Tibial artery (tissue), 4 donors: ENCODE measurements around the gene KIF26B.

ENCODE experiments used
- DNase-seq, 2 donors: peaks; one replicate each; pipeline ENCODE4 v3.0.0-alpha.2; 2019
- H3K27ac ChIP-seq, 2 donors: fragments of 200-600 bp; sonication (generic) in 1 of 2; 1 replicate in 1 of 2; 2 replicates in 1 of 2; pipeline ENCODE4 v1.5.1; 2018 to 2019; ENCODE audit warnings: mild to moderate bottlenecking in 1 of 2
- H3K27me3 ChIP-seq, 2 donors: fragments of 200-600 bp; sonication (generic) in 1 of 2; one replicate each; pipeline versions ENCODE4 v1.5.1 to v1.6.0; 2016 to 2019
- H3K36me3 ChIP-seq, 3 donors: fragments of 200-600 bp; sonication (generic) in 2 of 3; one replicate each; pipeline ENCODE4 v1.5.1; 2016 to 2019; ENCODE audit warnings: mild to moderate bottlenecking in 2 of 3
- H3K4me1 ChIP-seq, 4 donors: fragments of 200-600 bp; sonication (generic) in 2 of 4; 1 replicate in 3 of 4; 2 replicates in 1 of 4; pipeline ENCODE4 v1.5.1; 2016 to 2019
- H3K4me3 ChIP-seq, 2 donors: fragments of 200-600 bp; sonication (generic) in 1 of 2; 1 replicate in 1 of 2; 2 replicates in 1 of 2; pipeline ENCODE4 v1.5.1; 2018 to 2019; ENCODE audit warnings: mild to moderate bottlenecking in 2 of 2
- H3K9me3 ChIP-seq, 3 donors: fragments of 200-600 bp; sonication (generic) in 1 of 3; one replicate each; pipeline ENCODE4 v1.5.1; 2016 to 2019
- CTCF ChIP-seq, 2 experiments: fragments of 200-600 bp in 1 of 2; fragments of 450-650 bp in 1 of 2; IDR thresholded peaks; one replicate each; pipeline ENCODE4 v1.5.1; 2017 to 2019; ENCODE audit warnings: antibody characterized with exemption in 2 of 2, mild to moderate bottlenecking in 1 of 2, moderate library complexity in 1 of 2
- intact Hi-C: fragments of 100-400 bp; cut with DNase I; formaldehyde crosslinking; loops from one replicate; pipeline ENCODE4 v1.15.0; 2023; ENCODE audit warnings: low total_unique reads

KIF26B gene

GRCh38 chr1:245434280-245434679 lies 279.5 kb downstream of the KIF26B start:
- no peak overlapping the region for H3K4me3 ChIP-seq
- intact Hi-C loops: no loop called here
- TF ChIP-seq CTCF (IDR thresholded peaks at IDR 0.05): no peak
- no peaks in the 10 kb centered on the region for H3K27me3 ChIP-seq
- H3K9me3 ChIP-seq: no peaks in the 10 kb centered on the region
- H3K36me3 ChIP-seq: no peaks in the 10 kb centered on the region
- no peaks in the 10 kb centered on the region for H3K4me1 ChIP-seq
- DNase-seq: no peak
- no peak overlapping the region for H3K27ac ChIP-seq

- H3K36me3 ChIP-seq: no peaks in the 10 kb centered on the region
These were observed 281.6 kb downstream of the KIF26B start for GRCh38 chr1:245436407-245436806.

GRCh38 chr1:245437369-245438062 lies 282.7 kb downstream of the KIF26B start:
- H3K27ac ChIP-seq: no peak overlapping the region
- no peaks in the 10 kb centered on the region for H3K4me1 ChIP-seq
- intact Hi-C loops: no loop called here
- no peak overlapping the region for H3K4me3 ChIP-seq
- no peak for DNase-seq
- no peak for TF ChIP-seq CTCF (IDR thresholded peaks at IDR 0.05)
- peaks cover 0 to 8% of the 10 kb centered on the region in 2 donors for H3K27me3 ChIP-seq
- no peaks in the 10 kb centered on the region for H3K9me3 ChIP-seq
- no peaks in the 10 kb centered on the region for H3K36me3 ChIP-seq

More at GRCh38 chr1:245436407-245436806, 281.6 kb downstream of the KIF26B start:
- no peak for DNase-seq
- Histone ChIP-seq H3K27ac (no peak overlapping the region), H3K27me3 (peaks cover 0 to 6% of the 10 kb centered on the region in 2 donors), H3K4me3 (no peak overlapping the region), H3K4me1 (no peaks in the 10 kb centered on the region), H3K9me3 (no peaks in the 10 kb centered on the region)
- TF ChIP-seq CTCF (IDR thresholded peaks at IDR 0.05): no peak
- intact Hi-C loops: no loop called here

GRCh38 chr1:245440922-245441321 lies 286.1 kb downstream of the KIF26B start:
- DNase-seq: no peak
- no peaks in the 10 kb centered on the region for H3K4me1 ChIP-seq
- H3K27me3 ChIP-seq: peaks cover 0 to 8% of the 10 kb centered on the region in 2 donors
- intact Hi-C loops: no loop called here
- H3K36me3 ChIP-seq: no peaks in the 10 kb centered on the region
- no peak overlapping the region for H3K27ac ChIP-seq
- H3K4me3 ChIP-seq: no peak overlapping the region
- H3K9me3 ChIP-seq: no peaks in the 10 kb centered on the region
- no peak for TF ChIP-seq CTCF (IDR thresholded peaks at IDR 0.05)

GRCh38 chr1:245441689-245442088 lies 286.9 kb downstream of the KIF26B start:
- H3K9me3 ChIP-seq: no peaks in the 10 kb centered on the region
- no peaks in the 10 kb centered on the region for H3K36me3 ChIP-seq
- H3K4me3 ChIP-seq: no peak overlapping the region
- DNase-seq: no peak
- intact Hi-C loops: no loop called here
- TF ChIP-seq CTCF (IDR thresholded peaks at IDR 0.05): no peak
- no peaks in the 10 kb centered on the region for H3K4me1 ChIP-seq
- peaks cover 0 to 8% of the 10 kb centered on the region in 2 donors for H3K27me3 ChIP-seq
- no peak overlapping the region for H3K27ac ChIP-seq
